ENCODE results near the gene DUSP21.
"Not testable (repeated sequence)": the region's sequence is repeated elsewhere in the genome, so short reads cannot be mapped to it uniquely, and the experiment has no call there.

DUSP21 gene

GRCh38 chrX:44876767-44877166 is 32.9 kb downstream of the DUSP21 start:
- DNase-seq: no peak

- DNase-seq: peak; percentile 90
Observed at GRCh38 chrX:44878780-44879179, 35.0 kb downstream of the DUSP21 start.

DNA sequence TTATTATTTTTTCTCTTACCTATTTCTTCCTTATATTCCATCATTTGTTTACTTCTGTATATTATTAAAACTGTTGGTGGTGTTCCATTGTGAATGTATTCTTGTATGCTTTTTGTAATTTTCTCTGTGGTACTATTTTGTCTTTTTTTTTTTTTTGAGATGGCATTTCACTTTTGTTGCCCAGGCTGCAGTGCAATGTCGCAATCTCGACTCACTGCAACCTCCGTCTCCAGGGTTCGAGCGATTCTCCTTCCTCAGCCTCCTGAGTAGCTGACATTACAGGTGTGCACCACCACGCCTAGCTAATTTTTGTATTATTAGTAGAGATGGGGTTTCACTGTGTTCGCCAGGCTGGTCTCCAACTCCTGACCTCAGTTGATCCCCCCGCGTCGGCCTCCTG is 37.7 kb downstream of the DUSP21 start:
- DNase-seq: no peak

GRCh38 chrX:44882635-44883034 is 38.8 kb downstream of the DUSP21 start:
- no peak for DNase-seq

- no peak for DNase-seq
Observed at GRCh38 chrX:44884944-44885343, 41.1 kb downstream of the DUSP21 start.

- DNase-seq: no peak
Observed at GRCh38 chrX:44889824-44890223, 46.0 kb downstream of the DUSP21 start.

- DNase-seq: no peak
Observed at GRCh38 chrX:44890247-44890646, 46.4 kb downstream of the DUSP21 start.

- not testable (repeated sequence) for DNase-seq
Observed at GRCh38 chrX:44890687-44891086, 46.9 kb downstream of the DUSP21 start.

- no peak for DNase-seq
Observed at GRCh38 chrX:44891642-44892041, 47.8 kb downstream of the DUSP21 start.
